PFSK-1 (cell line): Measurements from ENCODE around the gene ENO4.

Source experiments
- FOXP2 ChIP-seq: optimal IDR thresholded peaks from 2 replicates; pipeline ENCODE3; 2011; ENCODE audit warnings: borderline replicate concordance, control low read depth, inconsistent platforms; ENCODE audit not compliant: insufficient read depth; ENCODE audit errors: extremely low read length, extremely low read depth
- POLR2AphosphoS5 ChIP-seq: IDR thresholded peaks from 2 replicates; pipeline ENCODE4 v1.6.1; 2012; ENCODE audit warnings: low read depth, mild to moderate bottlenecking, control low read depth, low read length, moderate library complexity
- SIN3A ChIP-seq: IDR thresholded peaks from 2 replicates; pipeline ENCODE4 v1.6.1; 2012; ENCODE audit warnings: mild to moderate bottlenecking, low read length, moderate library complexity, borderline replicate concordance; ENCODE audit not compliant: insufficient read depth
- TAF1 ChIP-seq: IDR thresholded peaks from 2 replicates; pipeline ENCODE4 v1.6.1; 2012; ENCODE audit warnings: low read length, control low read depth, borderline replicate concordance; ENCODE audit not compliant: insufficient read depth
- TF ChIP-seq, protein P1 (sequence below), 2 experiments: IDR thresholded peaks; 2 replicates each; pipeline versions ENCODE4 v1.6.1 to v1.8.0; 2011 to 2012; ENCODE audit warnings: low read depth in 2 of 2, low read length in 2 of 2, control low read depth in 1 of 2, inconsistent platforms in 1 of 2, mild to moderate bottlenecking in 1 of 2, moderate library complexity in 1 of 2; ENCODE audit not compliant: insufficient read depth in 1 of 2

ENO4 gene

GRCh38 chr10:116880716-116881482 is 31.6 kb downstream of the ENO4 start:
- no peak for TF ChIP-seq SIN3A
- TF ChIP-seq, protein P1, sequence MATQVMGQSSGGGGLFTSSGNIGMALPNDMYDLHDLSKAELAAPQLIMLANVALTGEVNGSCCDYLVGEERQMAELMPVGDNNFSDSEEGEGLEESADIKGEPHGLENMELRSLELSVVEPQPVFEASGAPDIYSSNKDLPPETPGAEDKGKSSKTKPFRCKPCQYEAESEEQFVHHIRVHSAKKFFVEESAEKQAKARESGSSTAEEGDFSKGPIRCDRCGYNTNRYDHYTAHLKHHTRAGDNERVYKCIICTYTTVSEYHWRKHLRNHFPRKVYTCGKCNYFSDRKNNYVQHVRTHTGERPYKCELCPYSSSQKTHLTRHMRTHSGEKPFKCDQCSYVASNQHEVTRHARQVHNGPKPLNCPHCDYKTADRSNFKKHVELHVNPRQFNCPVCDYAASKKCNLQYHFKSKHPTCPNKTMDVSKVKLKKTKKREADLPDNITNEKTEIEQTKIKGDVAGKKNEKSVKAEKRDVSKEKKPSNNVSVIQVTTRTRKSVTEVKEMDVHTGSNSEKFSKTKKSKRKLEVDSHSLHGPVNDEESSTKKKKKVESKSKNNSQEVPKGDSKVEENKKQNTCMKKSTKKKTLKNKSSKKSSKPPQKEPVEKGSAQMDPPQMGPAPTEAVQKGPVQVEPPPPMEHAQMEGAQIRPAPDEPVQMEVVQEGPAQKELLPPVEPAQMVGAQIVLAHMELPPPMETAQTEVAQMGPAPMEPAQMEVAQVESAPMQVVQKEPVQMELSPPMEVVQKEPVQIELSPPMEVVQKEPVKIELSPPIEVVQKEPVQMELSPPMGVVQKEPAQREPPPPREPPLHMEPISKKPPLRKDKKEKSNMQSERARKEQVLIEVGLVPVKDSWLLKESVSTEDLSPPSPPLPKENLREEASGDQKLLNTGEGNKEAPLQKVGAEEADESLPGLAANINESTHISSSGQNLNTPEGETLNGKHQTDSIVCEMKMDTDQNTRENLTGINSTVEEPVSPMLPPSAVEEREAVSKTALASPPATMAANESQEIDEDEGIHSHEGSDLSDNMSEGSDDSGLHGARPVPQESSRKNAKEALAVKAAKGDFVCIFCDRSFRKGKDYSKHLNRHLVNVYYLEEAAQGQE (IDR thresholded peaks at IDR 0.05; ENCODE audit: insufficient read depth in 1 of 2, low read depth in 2 of 2, low read length in 2 of 2), result no peak
- no peak for TF ChIP-seq TAF1
- no peak for TF ChIP-seq POLR2AphosphoS5
- no peak for TF ChIP-seq FOXP2

DNA sequence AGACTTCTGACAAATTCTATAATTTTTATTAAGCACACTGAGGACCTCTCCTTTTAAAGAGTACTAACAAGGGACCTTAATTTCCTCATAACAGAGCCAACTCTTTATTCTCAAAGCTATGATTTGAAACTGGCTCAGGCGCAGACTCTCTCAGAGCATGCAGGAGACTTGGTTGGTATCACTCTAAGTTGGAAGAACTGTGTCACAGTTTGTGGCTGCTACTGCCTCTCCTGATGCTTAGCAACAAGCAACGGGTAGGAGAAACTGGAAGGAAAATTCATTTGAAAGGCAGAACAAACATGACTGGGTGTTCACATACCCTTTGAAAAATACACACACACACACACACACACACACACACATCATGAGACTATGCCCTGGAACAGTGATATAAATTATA is 33.3 kb downstream of the ENO4 start:
- TF ChIP-seq FOXP2, result no peak
- TF ChIP-seq POLR2AphosphoS5, result no peak
- no peak for TF ChIP-seq SIN3A
- no peak for TF ChIP-seq TAF1
- TF ChIP-seq, protein P1 (IDR thresholded peaks at IDR 0.05; ENCODE audit: insufficient read depth in 1 of 2, low read depth in 2 of 2, low read length in 2 of 2), result no peak

- TF ChIP-seq SIN3A (no peak), FOXP2 (no peak), POLR2AphosphoS5 (no peak), TAF1 (no peak)
- TF ChIP-seq, protein P1 (IDR thresholded peaks at IDR 0.05; ENCODE audit: insufficient read depth in 1 of 2, low read depth in 2 of 2, low read length in 2 of 2), result no peak
Observed at GRCh38 chr10:116886772-116887171, 37.5 kb downstream of the ENO4 start.

DNA sequence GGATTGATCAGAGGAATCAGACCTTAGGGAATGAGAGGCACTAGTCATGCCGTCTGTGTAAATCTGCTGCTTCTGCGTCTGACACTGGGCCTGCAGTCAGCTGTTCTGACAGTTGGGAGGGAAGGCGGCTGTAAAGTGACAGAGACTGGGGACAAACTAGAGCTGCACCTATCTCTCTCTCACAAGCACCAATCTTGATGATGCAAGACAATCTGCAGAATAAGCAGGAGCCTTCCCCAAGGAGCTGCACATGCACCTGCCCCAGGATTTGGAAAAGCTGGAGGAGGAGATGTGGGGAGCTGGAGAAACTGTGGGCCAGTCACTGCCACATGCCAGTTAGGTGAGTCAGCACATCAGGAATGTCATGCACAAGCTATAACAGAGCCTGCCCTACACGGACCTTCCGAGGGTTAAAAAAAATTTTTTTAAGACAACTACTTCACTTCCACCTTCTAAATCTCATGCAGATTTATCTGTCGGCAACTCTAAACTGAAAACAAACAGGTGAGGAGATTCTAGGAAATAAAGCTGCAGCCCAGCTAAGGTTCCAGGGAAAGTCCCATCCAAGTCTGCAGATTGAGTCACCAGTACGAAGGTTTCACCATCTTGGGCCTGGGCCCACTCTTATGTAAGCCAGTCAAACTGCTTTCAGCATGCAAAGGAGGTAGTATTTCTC is 39.2 kb downstream of the ENO4 start:
- no peak for TF ChIP-seq FOXP2
- TF ChIP-seq, protein P1 (IDR thresholded peaks at IDR 0.05; ENCODE audit: insufficient read depth in 1 of 2, low read depth in 2 of 2, low read length in 2 of 2), result no peak
- TF ChIP-seq POLR2AphosphoS5, result no peak
- TF ChIP-seq TAF1, result no peak
- no peak for TF ChIP-seq SIN3A

DNA sequence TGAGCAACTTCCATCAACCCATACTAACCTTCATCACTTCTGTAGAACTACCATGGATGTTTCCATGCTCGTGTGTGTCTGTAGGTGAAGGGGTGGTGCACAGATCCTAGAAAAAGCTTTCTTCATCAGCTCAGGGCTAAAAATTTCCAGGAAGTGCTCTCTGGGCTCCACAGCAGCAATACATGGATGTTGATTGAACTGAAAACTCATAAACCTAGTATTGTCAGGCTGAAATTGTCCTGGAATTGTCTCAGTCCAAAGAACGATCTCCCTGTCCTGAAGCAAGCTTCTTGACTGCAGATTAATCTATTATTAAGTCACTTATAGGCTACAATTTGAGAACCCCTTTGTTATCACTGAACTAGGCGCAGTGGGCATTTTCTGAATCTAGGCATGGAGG is 39.8 kb downstream of the ENO4 start:
- no peak for TF ChIP-seq FOXP2
- no peak for TF ChIP-seq SIN3A
- TF ChIP-seq POLR2AphosphoS5, result no peak
- TF ChIP-seq, protein P1 (IDR thresholded peaks at IDR 0.05; ENCODE audit: insufficient read depth in 1 of 2, low read depth in 2 of 2, low read length in 2 of 2), result no peak
- no peak for TF ChIP-seq TAF1
